Heart right ventricle (tissue), 16 donors: ENCODE measurements around the gene L3MBTL4. TPM values are rescaled to one million over a fixed set of nuclear protein-coding genes. Genes with fewer than 3 reads are reported as not detected.

Source experiments
- ATAC-seq, 8 donors: fragments of 200-7000 bp; cut with Tn5 transposase; one replicate each; pipeline ENCODE4 v1.9.1; 2020; ENCODE audit warnings: mild to moderate bottlenecking in 8 of 8, moderate library complexity in 8 of 8, moderate number of reproducible peaks in 1 of 8
- DNase-seq, 2 donors: peaks; one replicate each; pipeline ENCODE4 v3.0.0-alpha.2; 2020
- H3K27ac ChIP-seq, 10 donors: fragments of 200-600 bp; sonication (generic) in 2 of 10; one replicate each; pipeline versions ENCODE4 v1.5.0 to v1.8.0; 2020 to 2022; ENCODE audit warnings: mild to moderate bottlenecking in 3 of 10
- H3K27me3 ChIP-seq, 7 donors: fragments of 200-600 bp; one replicate each; pipeline ENCODE4 v1.8.0; 2021 to 2022; ENCODE audit warnings: mild to moderate bottlenecking in 2 of 7
- H3K36me3 ChIP-seq, 9 donors: fragments of 200-600 bp; sonication (generic) in 1 of 9; one replicate each; pipeline versions ENCODE4 v1.5.0 to v1.8.0; 2020 to 2022; ENCODE audit warnings: mild to moderate bottlenecking in 2 of 9
- H3K4me1 ChIP-seq, 9 donors: fragments of 200-600 bp; sonication (generic) in 1 of 9; one replicate each; pipeline versions ENCODE4 v1.5.0 to v1.8.0; 2020 to 2022; ENCODE audit warnings: mild to moderate bottlenecking in 4 of 9
- H3K4me3 ChIP-seq, 10 donors: fragments of 200-600 bp; sonication (generic) in 2 of 10; one replicate each; pipeline versions ENCODE4 v1.5.0 to v1.8.0; 2020 to 2022; ENCODE audit warnings: mild to moderate bottlenecking in 7 of 10, moderate library complexity in 2 of 10
- H3K9me3 ChIP-seq, 11 donors: fragments of 200-600 bp in 10 of 11; sonication (generic) in 2 of 11; one replicate each; pipeline versions ENCODE4 v1.5.0 to v1.8.0; 2013 to 2022; ENCODE audit warnings: mild to moderate bottlenecking in 2 of 11, control low read depth in 1 of 11, moderate library complexity in 1 of 11
- WGBS, 2 donors: extraction: QIAGEN DNeasy Blood & Tissue Kit; methylation state at CpG; one replicate each; pipeline ENCODE4 v1.1.7; 2013; ENCODE audit warnings: inconsistent platforms in 1 of 2; 5-methylcytosine and 5-hydroxymethylcytosine counted together
- intact Hi-C, 10 donors: fragments of 100-400 bp; cut with DNase I; formaldehyde crosslinking; loops; one replicate each; pipeline versions ENCODE4 v1.11.1 to v1.14.2; 2022
- polyA plus RNA-seq, 2 donors: library from polyadenylated mRNA; stranded (reverse); fragments of 200-250 nt; gene quantifications; one replicate each; pipeline ENCODE4 v1.2.3, GENCODE V29; 2013
- total RNA-seq, 10 donors: library from RNA; stranded (reverse); fragmentation: NEBNext Ultra II Directional in 3 of 10; extraction: Animal tissue kit (Norgen Biotek cat#: 25700) in 3 of 10; gene quantifications; one replicate each; pipeline versions ENCODE4 v1.2.1 to v1.2.4, GENCODE V29; 2021 to 2023
- TF ChIP-seq, protein P1 (sequence below), 9 donors: fragments of 200-600 bp; sonication (generic) in 2 of 9; IDR thresholded peaks; one replicate each; pipeline versions ENCODE4 v1.5.0 to v1.8.0; 2021 to 2022; ENCODE audit warnings: antibody characterized with exemption in 9 of 9, mild to moderate bottlenecking in 5 of 9, moderate library complexity in 1 of 9
- donor health status: Arrhythmogenic right ventricular cardiomyopathy.
- donor health status: ischemic (EF 13 %, LVEDD 7.1; RV severe dilation, severe dysfunction).
- donor health status: healthy with polysubstance abuse.
- donor health status: DM: no; HTN: yes; CAD: no.
- donor health status: DM: no; HTN: no; CAD: no.
- donor health status: ischemic (EF 25% LVEDD 6.9; RV normal size, moderate dysfunction).
- donor health status: ischemic (EF 25% LVEDD 5.7; RV mildly dilated, moderate dysfunction).
- donor health status: healthy.
- donor health status: DM: yes; HTN: yes; CAD: no.
- donor health status: Ischemic cardiomyopathy.
- donor health status: ischemic (EF 35%, LVEDD 5.7; RV mildly dilated, moderate dysfunction).
- donor health status: nonischemic (EF 11% LVEDD 7.7; RV severe dilation, severe dysfunction).
- donor health status: DM: yes; HTN: yes; CAD: no.
- donor health status: PGD.
- donor health status: ischemic (EF 29% LVEDD 5.4; RV normal size, mild dysfunction).
- donor health status: nonischemic (EF 23%, LVEDD 6.1; RV moderate dilation, normal function).

L3MBTL4 gene
- total and polyA plus RNA-seq, 12 donors, result 0.54 to 3.2 (median 1.3) TPM

DNA sequence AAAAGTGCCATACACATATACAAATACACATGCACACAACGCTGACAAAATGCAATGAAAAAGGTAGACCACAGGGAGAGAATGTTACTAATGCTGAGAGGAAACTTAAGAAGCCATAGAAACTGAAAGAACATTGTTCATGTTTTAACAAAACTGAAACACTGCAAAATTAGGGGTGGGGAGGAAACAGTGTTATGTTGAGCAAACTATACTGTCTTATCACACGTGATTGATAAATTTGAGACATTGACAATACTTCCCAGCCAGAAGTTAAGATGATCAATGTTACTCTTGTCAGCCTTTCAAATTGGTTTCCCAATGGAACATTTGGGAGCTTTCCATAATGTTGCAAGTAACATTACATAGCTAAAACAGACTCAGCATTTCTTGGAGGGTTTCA lies 165.5 kb downstream of the L3MBTL4 start:
- no peaks in the 10 kb centered on the region for H3K27me3 ChIP-seq
- H3K36me3 ChIP-seq, result no peaks in the 10 kb centered on the region
- ATAC-seq (no peak), DNase-seq (no peak)
- TF ChIP-seq, protein P1, sequence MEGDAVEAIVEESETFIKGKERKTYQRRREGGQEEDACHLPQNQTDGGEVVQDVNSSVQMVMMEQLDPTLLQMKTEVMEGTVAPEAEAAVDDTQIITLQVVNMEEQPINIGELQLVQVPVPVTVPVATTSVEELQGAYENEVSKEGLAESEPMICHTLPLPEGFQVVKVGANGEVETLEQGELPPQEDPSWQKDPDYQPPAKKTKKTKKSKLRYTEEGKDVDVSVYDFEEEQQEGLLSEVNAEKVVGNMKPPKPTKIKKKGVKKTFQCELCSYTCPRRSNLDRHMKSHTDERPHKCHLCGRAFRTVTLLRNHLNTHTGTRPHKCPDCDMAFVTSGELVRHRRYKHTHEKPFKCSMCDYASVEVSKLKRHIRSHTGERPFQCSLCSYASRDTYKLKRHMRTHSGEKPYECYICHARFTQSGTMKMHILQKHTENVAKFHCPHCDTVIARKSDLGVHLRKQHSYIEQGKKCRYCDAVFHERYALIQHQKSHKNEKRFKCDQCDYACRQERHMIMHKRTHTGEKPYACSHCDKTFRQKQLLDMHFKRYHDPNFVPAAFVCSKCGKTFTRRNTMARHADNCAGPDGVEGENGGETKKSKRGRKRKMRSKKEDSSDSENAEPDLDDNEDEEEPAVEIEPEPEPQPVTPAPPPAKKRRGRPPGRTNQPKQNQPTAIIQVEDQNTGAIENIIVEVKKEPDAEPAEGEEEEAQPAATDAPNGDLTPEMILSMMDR (IDR thresholded peaks at IDR 0.05), result no peak
- intact Hi-C loops, result no loop called here
- H3K27ac ChIP-seq, result no peak overlapping the region
- peaks cover 0 to 6% (median 0%) of the 10 kb centered on the region in 11 donors for H3K9me3 ChIP-seq
- 68 to 69% methylated on average over 2 of the region's 2 CpGs for WGBS, 2 donors
- peaks cover 0 to 3% (median 0%) of the 10 kb centered on the region in 9 donors for H3K4me1 ChIP-seq
- H3K4me3 ChIP-seq, result no peak overlapping the region

DNA sequence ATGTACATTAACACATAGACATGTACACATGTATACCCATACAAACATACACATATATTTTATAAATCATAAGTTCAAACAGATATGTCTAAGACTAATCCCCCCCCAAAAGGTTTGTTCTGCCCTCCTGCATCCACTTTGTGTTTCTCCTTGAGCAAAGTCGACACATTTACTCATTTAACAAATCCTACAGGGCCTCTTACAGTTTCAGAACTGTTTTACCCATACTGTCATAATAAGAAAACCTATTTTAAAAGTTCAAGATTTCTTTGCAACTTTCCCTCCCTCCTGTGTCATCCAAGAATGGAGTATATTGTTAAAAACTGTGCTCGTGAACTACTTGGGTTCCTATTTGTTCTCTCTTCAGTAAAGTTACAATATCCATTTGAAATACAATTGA lies 166.7 kb downstream of the L3MBTL4 start:
- TF ChIP-seq, protein P1 (IDR thresholded peaks at IDR 0.05), result no peak
- no peak overlapping the region for H3K4me3 ChIP-seq
- no peaks in the 10 kb centered on the region for H3K36me3 ChIP-seq
- WGBS, 2 donors, result 89 to 91% methylated on average over 2 of the region's 2 CpGs
- DNase-seq, result no peak
- no peak overlapping the region for H3K27ac ChIP-seq
- no peaks in the 10 kb centered on the region for H3K4me1 ChIP-seq
- ATAC-seq, result no peak
- intact Hi-C loops, result no loop called here
- peaks cover 0 to 6% (median 0%) of the 10 kb centered on the region in 11 donors for H3K9me3 ChIP-seq
- H3K27me3 ChIP-seq, result no peaks in the 10 kb centered on the region

DNA sequence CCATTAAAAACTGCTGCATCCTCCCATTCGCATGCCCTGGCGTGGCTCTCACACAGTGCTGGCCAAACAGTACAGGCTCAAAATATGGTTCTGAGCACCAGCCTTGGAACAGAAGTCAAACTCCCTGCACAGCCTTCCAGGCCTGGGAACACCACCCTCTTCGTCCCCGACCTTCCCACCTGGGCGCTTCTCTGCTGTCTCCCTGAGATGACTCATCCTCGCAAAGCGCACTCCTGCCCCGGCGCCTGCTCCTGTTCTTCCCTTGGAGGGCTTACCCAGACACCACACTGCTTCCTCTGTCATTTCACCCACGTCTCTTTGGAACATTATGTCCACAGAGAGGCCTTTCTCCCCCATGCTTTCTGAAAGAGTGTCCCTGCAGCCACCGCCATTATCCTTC lies 172.7 kb downstream of the L3MBTL4 start:
- Histone ChIP-seq H3K27me3 (no peaks in the 10 kb centered on the region), H3K4me3 (no peak overlapping the region), H3K9me3 (no peaks in the 10 kb centered on the region), H3K4me1 (no peaks in the 10 kb centered on the region), H3K27ac (no peak overlapping the region), H3K36me3 (no peaks in the 10 kb centered on the region)
- intact Hi-C loops, result no loop called here
- WGBS, 2 donors, result 91 to 95% methylated on average over 11 of the region's 11 CpGs
- DNase-seq (no peak), ATAC-seq (no peak)
- TF ChIP-seq, protein P1 (IDR thresholded peaks at IDR 0.05), result no peak

DNA sequence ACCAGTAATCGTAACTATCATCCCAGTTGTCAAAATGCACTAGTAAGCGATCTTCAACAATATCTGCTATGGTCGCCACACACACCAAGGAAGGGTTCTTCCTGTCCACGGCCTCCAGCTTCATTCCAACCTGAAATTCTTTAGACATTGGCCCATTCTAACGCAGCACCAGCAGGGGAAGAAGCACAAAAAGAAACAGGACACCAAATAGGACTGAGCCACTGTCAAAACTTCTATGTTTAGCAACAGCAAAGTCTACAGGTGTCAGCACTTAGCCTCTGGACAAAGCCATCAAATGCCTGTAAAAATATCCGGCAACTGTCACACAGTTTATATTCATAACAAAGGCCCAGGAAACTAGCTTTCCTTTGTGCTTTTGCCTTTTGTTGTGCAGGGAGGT lies 175.0 kb downstream of the L3MBTL4 start:
- DNase-seq (no peak), ATAC-seq (no peak)
- Histone ChIP-seq H3K4me3 (no peak overlapping the region), H3K9me3 (peaks cover 0 to 7% (median 0%) of the 10 kb centered on the region in 11 donors), H3K27me3 (no peaks in the 10 kb centered on the region), H3K4me1 (no peaks in the 10 kb centered on the region), H3K36me3 (no peaks in the 10 kb centered on the region), H3K27ac (no peak overlapping the region)
- TF ChIP-seq, protein P1 (IDR thresholded peaks at IDR 0.05), result no peak
- intact Hi-C loops, result no loop called here
- 62 to 74% methylated on average over 6 of the region's 6 CpGs for WGBS, 2 donors
